ENCODE measurements around the gene PRKCA. TPM values are rescaled to one million over a fixed set of nuclear protein-coding genes. Genes with fewer than 3 reads are reported as not detected.

Gene PRKCA
- total RNA-seq, 1 experiment from 2014 or later = 29.6 TPM

GRCh38 chr17:66720027-66720426 lies 417.6 kb downstream of the PRKCA start:
- H3K4me1 Mint-ChIP-seq (ENCODE audit: low read depth, unreplicated experiment) = no peaks in the 10 kb centered on the region
- TF ChIP-seq CTCF (IDR thresholded peaks at IDR 0.05; ENCODE audit: insufficient read depth in 1 of 2, low read depth in 1 of 2, low read length in 1 of 2, severe bottlenecking in 1 of 2, unreplicated experiment in 1 of 2) = no peak
- no TSS peak for BruUV-seq (replicated peaks)
- POLR2A ChIA-PET = no interaction called here
- Histone ChIP-seq H3K36me3 (ENCODE audit: control insufficient read depth, insufficient read depth, low read length) (no peaks in the 10 kb centered on the region), H3K4me1 (no peaks in the 10 kb centered on the region), H3K9me3 (no peaks in the 10 kb centered on the region), H3K4me3 (ENCODE audit: low read depth, low read length) (no peak overlapping the region), H3K27me3 (replicated peaks; ENCODE audit: control insufficient read depth, insufficient read depth, low read length) (no peaks in the 10 kb centered on the region)
- intact Hi-C loops (cut with micrococcal nuclease; ENCODE audit: unreplicated experiment) = loop anchor here (10.0 kb wide), 1 partner anchor 525 kb away; the partner anchor contains the start of gene HELZ
- no peak overlapping the region for H3K4me3 Mint-ChIP-seq (ENCODE audit: unreplicated experiment)
- CTCF ChIA-PET = no interaction called here
- no peaks in the 10 kb centered on the region for H3K9me3 Mint-ChIP-seq (ENCODE audit: unreplicated experiment)
- H3K27ac Mint-ChIP-seq (ENCODE audit: unreplicated experiment) = no peak overlapping the region
- H3K27me3 Mint-ChIP-seq (ENCODE audit: insufficient read depth, unreplicated experiment) = no peaks in the 10 kb centered on the region
- DNase-seq = no peak
- H3K36me3 Mint-ChIP-seq (ENCODE audit: insufficient read depth, unreplicated experiment) = peaks cover 4% of the 10 kb centered on the region

GRCh38 chr17:66720567-66720966 lies 418.2 kb downstream of the PRKCA start:
- H3K27me3 Mint-ChIP-seq (ENCODE audit: insufficient read depth, unreplicated experiment) = no peaks in the 10 kb centered on the region
- H3K36me3 Mint-ChIP-seq (ENCODE audit: insufficient read depth, unreplicated experiment) = peaks cover 4% of the 10 kb centered on the region
- intact Hi-C loops (cut with micrococcal nuclease; ENCODE audit: unreplicated experiment) = loop anchor here (10.0 kb wide), 1 partner anchor 524 kb away; the partner anchor contains the start of gene HELZ
- no peaks in the 10 kb centered on the region for H3K4me1 Mint-ChIP-seq (ENCODE audit: low read depth, unreplicated experiment)
- H3K36me3 ChIP-seq (ENCODE audit: control insufficient read depth, insufficient read depth, low read length) = no peaks in the 10 kb centered on the region
- no TSS peak for BruUV-seq (replicated peaks)
- no peaks in the 10 kb centered on the region for H3K9me3 Mint-ChIP-seq (ENCODE audit: unreplicated experiment)
- H3K4me3 ChIP-seq (ENCODE audit: low read depth, low read length) = no peak overlapping the region
- no peaks in the 10 kb centered on the region for H3K9me3 ChIP-seq
- CTCF ChIA-PET = no interaction called here
- POLR2A ChIA-PET = no interaction called here
- no peak overlapping the region for H3K4me3 Mint-ChIP-seq (ENCODE audit: unreplicated experiment)
- DNase-seq = no peak
- H3K27me3 ChIP-seq (replicated peaks; ENCODE audit: control insufficient read depth, insufficient read depth, low read length) = no peaks in the 10 kb centered on the region
- H3K27ac Mint-ChIP-seq (ENCODE audit: unreplicated experiment) = no peak overlapping the region
- TF ChIP-seq CTCF (IDR thresholded peaks at IDR 0.05; ENCODE audit: insufficient read depth in 1 of 2, low read depth in 1 of 2, low read length in 1 of 2, severe bottlenecking in 1 of 2, unreplicated experiment in 1 of 2) = no peak
- H3K4me1 ChIP-seq = no peaks in the 10 kb centered on the region

- Histone ChIP-seq H3K27me3 (replicated peaks; ENCODE audit: control insufficient read depth, insufficient read depth, low read length) (no peaks in the 10 kb centered on the region), H3K4me1 (no peaks in the 10 kb centered on the region), H3K9me3 (no peaks in the 10 kb centered on the region), H3K4me3 (ENCODE audit: low read depth, low read length) (no peak overlapping the region), H3K36me3 (ENCODE audit: control insufficient read depth, insufficient read depth, low read length) (no peaks in the 10 kb centered on the region)
- ChIA-PET POLR2A (no interaction called here), CTCF (no interaction called here)
- BruUV-seq (replicated peaks) = no TSS peak
- intact Hi-C loops (cut with micrococcal nuclease; ENCODE audit: unreplicated experiment) = loop anchor here (10.0 kb wide), 1 partner anchor 522 kb away; the partner anchor contains the start of gene HELZ
- Mint-ChIP-seq H3K4me1 (ENCODE audit: low read depth, unreplicated experiment) (no peaks in the 10 kb centered on the region), H3K27me3 (ENCODE audit: insufficient read depth, unreplicated experiment) (no peaks in the 10 kb centered on the region), H3K9me3 (ENCODE audit: unreplicated experiment) (no peaks in the 10 kb centered on the region), H3K27ac (ENCODE audit: unreplicated experiment) (no peak overlapping the region), H3K4me3 (ENCODE audit: unreplicated experiment) (no peak overlapping the region), H3K36me3 (ENCODE audit: insufficient read depth, unreplicated experiment) (peaks cover 9% of the 10 kb centered on the region)
- DNase-seq = no peak
- no peak for TF ChIP-seq CTCF (IDR thresholded peaks at IDR 0.05; ENCODE audit: insufficient read depth in 1 of 2, low read depth in 1 of 2, low read length in 1 of 2, severe bottlenecking in 1 of 2, unreplicated experiment in 1 of 2)
Measured at GRCh38 chr17:66722341-66722740, 419.9 kb downstream of the PRKCA start.

Measured in Caco-2 (cell line).